ENCODE measurements around the gene YAE1.
"Not testable (repeated sequence)": the region's sequence is repeated elsewhere in the genome, so short reads cannot be mapped to it uniquely, and the experiment has no call there.

YAE1 gene

DNA sequence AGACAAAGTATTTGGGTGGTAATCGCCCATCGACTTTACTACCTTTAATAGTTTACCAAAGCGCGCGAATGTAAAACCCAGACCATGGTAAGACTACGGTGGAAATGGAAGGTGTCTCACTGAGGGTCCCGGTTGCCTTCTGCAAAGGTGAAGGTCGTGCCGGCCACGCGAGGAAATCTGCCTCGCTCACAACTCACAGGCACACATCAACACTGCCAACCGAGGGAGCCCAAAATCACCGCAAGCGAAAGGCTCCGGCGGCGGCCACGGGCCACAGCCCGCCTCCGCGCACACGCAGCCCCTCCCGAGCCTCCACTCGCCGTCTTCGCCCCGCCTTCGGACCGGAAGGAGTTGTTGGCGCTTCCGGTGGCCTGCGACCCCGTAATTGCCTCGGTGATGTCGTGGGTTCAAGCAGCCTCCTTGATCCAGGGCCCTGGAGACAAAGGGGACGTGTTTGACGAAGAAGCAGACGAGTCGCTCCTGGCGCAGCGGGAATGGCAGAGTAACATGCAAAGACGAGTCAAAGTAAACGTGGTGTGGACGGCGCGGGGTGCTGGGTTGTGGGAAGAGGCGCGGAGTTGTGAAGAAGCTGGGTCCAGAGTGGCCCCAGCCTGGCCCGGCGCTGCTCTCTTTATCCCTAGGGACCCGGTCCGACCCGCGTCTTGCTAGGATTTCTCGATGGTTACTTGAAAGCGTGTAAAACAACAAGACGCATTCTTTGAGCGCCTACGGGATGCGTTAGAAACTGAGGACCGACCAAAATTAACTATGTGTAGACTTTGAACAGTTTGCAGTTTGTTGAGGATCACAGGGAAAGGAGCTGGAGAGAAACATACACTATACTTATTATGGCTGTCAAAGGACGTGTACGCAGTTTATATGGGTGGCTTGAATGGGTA lies at the start of gene YAE1:
YAE1 (plus strand) TSS at position 382 of the 899 bp plus-strand sequence; CDS start at position 397, 15 bp downstream.
- peak; percentile 88 for DNase-seq

GRCh38 chr7:39516498-39516897 lies 49.7 kb upstream of the YAE1 start:
- peak; percentile 15 for DNase-seq

- no peak for DNase-seq
Observed at GRCh38 chr7:39517240-39517639, 49.0 kb upstream of the YAE1 start.

GRCh38 chr7:39525926-39526325 lies 40.3 kb upstream of the YAE1 start:
- DNase-seq = no peak

- no peak for DNase-seq
Observed at GRCh38 chr7:39526666-39527065, 39.5 kb upstream of the YAE1 start.

- DNase-seq = peak; percentile 37
Observed at GRCh38 chr7:39527296-39527695, 38.9 kb upstream of the YAE1 start.

DNA sequence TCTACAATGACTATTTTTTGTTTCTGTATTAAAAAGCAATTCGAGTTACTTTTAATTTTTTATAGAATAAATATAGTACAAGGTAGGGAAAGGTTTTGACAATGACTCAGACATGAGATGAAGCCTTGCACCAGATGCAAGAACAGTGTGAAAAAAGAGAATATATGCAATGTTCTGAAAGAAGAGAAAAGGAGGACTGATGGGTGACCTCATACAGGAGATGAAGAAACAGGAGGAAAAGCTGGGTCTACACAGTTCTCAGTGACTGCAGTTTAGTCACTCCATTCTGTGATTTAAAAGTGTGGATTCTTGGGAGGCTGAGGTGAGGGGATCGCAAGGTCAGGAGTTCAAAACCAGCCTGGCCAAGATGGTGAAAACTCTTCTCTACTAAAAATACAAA lies 38.3 kb upstream of the YAE1 start:
- no peak for DNase-seq

GRCh38 chr7:39528849-39529248 lies 37.4 kb upstream of the YAE1 start:
- no peak for DNase-seq

GRCh38 chr7:39529582-39529981 lies 36.6 kb upstream of the YAE1 start:
- no peak for DNase-seq

GRCh38 chr7:39530971-39531370 lies 35.2 kb upstream of the YAE1 start:
- no peak for DNase-seq

DNA sequence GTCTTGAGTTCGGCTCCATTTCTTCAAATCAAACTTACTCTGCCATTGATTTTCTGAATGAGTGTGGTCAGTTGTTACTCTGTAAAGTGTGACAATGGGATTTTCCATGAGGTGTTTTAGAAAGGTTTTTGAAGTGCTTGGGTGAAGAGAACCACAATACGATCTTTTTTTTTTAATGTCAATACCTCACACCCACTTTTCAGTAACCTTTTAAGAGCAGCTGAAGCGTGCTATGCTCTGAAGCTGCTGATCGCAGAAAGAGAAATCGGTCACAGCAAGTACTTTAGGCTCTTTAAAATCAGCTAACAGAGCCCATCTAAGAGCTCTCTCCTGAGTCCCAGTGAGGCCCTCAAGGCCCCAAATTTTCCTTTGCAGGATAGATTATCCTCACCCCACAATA lies 34.4 kb upstream of the YAE1 start:
- no peak for DNase-seq

GRCh38 chr7:39532832-39533231 lies 33.4 kb upstream of the YAE1 start:
- DNase-seq = no peak

- no peak for DNase-seq
Observed at GRCh38 chr7:39534599-39534998, 31.6 kb upstream of the YAE1 start.

- no peak for DNase-seq
Observed at GRCh38 chr7:39535064-39535463, 31.1 kb upstream of the YAE1 start.

- no peak for DNase-seq
Observed at GRCh38 chr7:39535720-39536119, 30.5 kb upstream of the YAE1 start.

DNA sequence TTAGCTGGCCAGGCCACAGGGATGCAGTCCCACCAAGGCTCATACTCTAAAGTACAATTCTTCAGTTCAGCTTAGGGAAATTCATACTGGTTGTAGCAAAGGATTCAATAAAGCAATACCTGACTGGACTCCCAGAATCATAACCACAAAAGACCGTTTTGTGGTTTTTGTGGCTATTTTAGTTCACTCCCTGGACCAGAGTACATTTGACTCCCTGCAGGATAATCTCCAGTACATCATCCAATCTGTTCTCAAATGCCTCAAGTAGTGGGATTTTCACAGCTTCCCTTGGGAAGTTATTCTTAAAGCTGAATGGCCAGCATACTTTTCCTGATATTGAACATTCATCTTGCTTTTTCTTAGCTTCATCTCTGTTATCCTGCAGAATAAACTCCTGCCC lies 29.3 kb upstream of the YAE1 start:
- DNase-seq = no peak

GRCh38 chr7:39539816-39540215 lies 26.4 kb upstream of the YAE1 start:
- DNase-seq = no peak

GRCh38 chr7:39540320-39540719 lies 25.9 kb upstream of the YAE1 start:
- no peak for DNase-seq

DNA sequence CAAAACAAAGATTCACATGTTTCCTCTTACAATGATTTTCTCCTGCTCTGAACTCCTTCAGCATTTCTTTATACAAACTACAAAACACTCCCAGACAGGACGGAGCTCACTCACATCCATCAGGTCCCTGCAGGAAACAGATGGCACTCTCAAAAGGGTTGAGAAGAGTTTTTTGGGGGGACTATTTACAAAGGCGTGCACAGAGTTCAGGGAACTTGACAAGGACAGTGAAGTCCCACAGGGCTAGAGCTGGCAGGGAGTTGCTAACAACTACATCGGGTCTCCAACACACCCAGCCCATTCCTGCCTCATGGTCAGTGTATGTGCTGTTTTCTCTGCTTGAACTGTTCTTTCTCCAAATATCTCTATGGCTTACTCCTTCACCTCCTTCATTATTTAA lies 24.7 kb upstream of the YAE1 start:
- no peak for DNase-seq

DNA sequence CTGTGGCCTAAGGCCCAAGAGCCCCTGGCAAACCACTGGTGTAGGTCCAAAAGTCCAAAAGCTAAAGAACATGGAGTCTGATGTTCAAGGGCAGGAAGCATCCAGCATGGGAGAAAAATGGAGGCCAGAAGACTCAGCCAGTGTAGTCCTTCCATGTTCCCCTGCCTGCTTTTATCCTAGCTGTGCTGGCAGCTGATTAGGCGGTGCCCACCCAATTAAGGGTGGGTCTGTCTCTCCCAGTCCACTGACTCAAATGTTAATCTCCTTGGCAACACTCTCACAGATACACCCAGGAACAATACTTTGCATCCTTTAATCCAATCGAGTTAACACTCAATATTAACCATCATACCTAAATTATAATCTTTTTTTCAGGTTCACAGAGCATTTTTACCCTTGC lies 21.4 kb upstream of the YAE1 start:
- DNase-seq = not testable (repeated sequence)

DNA sequence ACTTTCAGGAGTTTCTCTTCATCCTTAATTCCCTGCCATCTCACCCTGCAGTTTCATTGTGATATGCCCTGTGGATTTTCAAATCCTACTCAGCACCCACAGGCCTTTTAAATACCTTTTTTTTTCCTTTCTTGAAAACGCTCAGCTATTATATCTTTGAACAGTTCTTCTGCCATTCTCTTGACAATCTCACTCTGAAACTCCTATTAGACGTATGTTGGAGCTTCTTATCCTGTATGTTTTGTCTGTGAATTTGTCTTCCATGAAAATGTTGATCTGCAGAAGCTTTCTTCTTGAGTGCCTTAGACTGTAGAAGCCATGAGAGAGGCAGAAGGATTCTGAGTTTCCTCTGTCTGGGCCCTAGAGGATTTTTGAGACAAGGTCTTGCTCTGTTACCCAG lies 18.9 kb upstream of the YAE1 start:
- DNase-seq = no peak

GRCh38 chr7:39550411-39550810 lies 15.8 kb upstream of the YAE1 start:
- DNase-seq = no peak

GRCh38 chr7:39553436-39553835 lies 12.8 kb upstream of the YAE1 start:
- no peak for DNase-seq

DNA sequence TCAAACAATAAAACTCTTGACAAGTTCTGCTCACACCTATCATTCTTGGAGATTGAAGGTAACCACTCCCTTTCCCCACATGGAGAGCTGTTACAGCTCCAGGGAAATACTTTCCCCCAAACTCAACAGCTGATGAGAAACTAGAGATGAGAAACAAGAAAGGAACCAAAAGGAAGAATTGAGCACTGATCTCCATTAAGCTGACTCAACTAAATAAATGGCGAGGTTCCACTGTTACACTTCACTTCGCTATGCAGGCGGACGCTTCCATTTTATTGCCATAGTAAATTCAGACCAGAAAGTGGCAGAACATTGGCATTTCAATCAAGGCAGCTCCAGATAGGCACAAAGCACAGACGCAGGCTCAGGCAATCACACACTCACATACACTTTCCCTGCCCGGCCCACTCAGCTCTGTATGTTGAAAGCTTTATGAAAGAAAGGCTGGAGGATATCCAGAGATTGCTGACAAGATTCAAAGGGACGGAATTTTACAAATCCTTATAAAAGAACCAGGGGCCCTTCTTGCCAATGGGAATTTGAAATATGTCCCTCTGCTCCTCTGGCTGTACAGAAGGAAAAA lies 11.5 kb upstream of the YAE1 start:
- no peak for DNase-seq

DNA sequence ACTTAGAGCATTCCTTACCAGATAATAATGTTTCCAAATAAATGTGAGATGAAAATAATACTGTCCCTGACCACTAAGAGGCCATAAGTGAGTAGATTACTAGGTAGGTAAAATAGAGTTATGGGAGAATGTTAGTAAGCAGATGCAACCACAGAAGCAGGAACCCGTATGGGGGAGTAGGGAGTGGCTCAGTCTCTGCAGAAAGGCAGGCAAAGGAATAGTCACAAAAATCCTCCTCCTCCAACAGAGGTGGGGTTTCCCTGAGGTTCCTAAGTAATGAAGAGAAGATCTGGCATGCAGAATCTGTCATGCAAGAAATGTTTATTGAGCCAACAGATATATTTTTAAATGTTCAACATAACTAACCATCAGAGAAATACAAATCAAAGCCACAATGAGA lies 9.0 kb upstream of the YAE1 start:
- DNase-seq = no peak
